ENCODE results near the gene GCSAML.

The GCSAML gene

DNA sequence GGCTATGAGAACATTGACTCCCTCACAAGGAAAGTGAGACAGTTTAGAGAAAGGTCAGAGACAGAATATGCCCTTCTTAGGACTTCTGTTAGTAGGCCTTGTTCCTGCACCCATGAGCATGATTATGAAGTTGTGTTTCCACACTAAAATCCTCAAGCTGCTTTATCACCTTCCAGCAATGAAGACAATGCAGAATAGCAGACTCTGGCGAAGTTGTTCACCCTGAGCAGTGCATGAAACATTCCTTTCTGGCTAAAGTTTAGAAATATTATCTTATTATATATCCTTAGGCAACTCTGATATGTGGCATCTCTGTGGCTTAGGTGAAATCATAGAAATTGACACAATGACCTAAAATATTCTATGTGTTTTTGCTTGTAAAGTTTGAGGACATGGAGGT is 25.3 kb downstream of the GCSAML start:
- no peak for DNase-seq (ENCODE audit: low spot score)

- no peak for DNase-seq (ENCODE audit: low spot score)
Measured at GRCh38 chr1:247574664-247575063, 25.7 kb downstream of the GCSAML start.

GRCh38 chr1:247576514-247576913 is 27.6 kb downstream of the GCSAML start:
- DNase-seq (ENCODE audit: low spot score): no peak

DNA sequence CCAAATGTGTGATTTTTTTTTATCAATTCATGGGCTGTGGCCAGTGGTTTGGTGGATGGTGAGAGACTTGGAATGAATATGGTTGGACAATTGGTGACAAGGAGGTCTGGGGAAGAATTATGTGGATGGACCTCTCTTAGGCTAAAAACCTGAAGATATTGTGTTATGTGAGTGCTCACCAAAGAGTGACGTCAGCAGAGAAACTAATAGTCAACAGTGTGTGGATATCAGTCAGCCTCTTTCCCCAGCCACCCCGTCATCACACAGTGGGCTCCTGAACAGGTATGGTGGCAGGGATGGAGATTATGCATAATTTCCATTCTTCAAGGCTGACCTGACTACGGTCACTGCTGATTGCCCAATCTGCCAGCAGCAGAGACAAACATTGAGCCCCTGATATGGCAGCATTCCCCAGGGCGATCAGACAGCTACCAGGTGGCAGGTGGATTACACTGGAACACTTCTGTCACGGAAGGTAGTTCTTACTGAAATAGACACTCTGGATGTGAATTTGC is 30.1 kb downstream of the GCSAML start:
- no peak for DNase-seq (ENCODE audit: low spot score)

DNA sequence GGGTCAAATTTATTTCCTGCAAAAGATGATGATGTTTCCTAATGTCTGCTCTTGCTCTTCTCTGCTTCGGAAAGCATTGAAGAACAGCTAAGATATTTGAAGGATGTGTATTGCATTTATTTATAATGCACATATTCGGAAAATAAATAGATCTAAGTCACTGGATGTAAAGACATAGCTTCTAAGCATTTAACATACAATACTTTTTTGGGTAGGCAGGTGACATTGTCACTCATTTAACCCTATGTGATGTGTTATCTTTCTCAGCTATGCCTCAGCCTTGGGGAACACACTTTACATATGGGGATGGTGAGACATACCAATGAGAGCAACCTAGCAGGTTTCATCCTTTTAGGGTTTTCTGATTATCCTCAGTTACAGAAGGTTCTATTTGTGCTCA is 39.1 kb downstream of the GCSAML start, which contains the start of gene OR2G2:
OR2G2 (plus strand) TSS at position 301 of the 400 bp plus-strand sequence; CDS start at position 301, 0 bp downstream.
- DNase-seq (ENCODE audit: low spot score): no peak

- DNase-seq (ENCODE audit: low spot score): no peak
Measured at GRCh38 chr1:247605286-247605685, 56.4 kb downstream of the GCSAML start, which contains the start of gene OR2G3. Gene OR2G3, plus strand, starts transcription at chr1:247605586. Its CDS starts 0 bp downstream, at chr1:247605586.

GRCh38 chr1:247613405-247613804 is 64.5 kb downstream of the GCSAML start:
- no peak for DNase-seq (ENCODE audit: low spot score)

DNA sequence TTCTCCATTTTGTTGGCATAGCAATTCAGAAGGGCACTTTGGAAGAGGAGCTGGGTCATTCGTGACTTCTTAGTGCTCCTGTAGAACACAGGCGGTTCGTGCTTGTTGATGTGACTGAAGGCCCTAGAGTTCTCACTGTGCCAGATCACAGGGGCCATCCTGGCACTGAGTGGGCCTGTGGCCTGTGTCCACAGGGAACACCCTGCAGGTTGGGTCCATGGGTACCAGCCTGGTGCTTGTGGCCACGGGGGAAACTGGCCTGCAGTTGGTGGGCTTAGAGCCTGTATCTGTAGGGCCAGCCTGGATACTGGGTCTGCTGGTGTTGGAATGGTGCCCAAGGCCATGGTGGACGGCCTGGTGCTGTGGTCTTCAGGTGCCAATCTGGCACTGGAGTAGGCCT is 65.7 kb downstream of the GCSAML start:
- no peak for DNase-seq (ENCODE audit: low spot score)

All from CD4-positive, alpha-beta T cell treated with Interleukin-15 for 4 hours (primary cell).